ENCODE data around the gene ATXN2. TPM values are rescaled to one million over a fixed set of nuclear protein-coding genes. Genes with fewer than 3 reads are reported as not detected.

The ATXN2 gene
- total and polyA plus RNA-seq, 9 of the 15 experiments (the other 6 are each of a cell fraction or from before 2014, with no cell fraction given): 16.8 to 67.8 (median 29.3) TPM

DNA sequence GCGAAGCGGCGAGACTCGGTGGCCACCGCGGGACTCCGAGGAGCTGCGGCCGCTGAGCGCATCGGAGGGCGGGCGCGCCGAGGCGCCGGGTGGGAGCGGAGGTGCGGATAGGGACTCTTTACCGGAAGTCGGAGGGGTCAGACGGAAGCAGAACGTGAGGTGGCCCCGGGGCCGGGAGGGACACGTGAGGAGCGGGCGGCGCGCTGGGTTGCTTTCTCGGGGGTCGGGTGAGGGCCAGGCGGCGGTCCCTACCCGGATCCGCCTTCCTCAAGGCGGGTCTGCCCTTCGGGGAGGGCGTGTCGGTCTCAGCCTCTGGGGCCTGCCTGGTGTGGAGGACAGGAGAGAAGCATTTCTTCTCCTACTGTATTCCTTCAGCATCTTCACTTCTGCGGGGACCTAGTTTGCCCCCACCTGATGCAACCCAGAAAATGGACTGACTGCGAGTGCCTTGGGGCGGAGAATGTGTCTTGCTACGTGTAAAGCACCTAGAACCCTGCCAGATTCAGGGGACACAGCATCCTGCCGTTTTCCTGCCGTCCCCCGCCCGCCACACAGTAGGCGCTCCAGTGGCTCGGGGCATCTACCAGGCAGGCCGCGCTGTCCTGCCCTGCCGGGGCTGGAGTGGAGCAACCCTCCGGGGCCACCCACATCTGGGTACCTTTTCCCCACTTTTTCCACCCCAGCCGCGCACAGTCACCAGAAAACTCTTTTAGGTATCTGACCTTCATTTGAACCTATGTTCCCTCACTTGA is 514 bp upstream of the ATXN2 start (continued):
- TF ChIP-seq E2F8 (IDR thresholded peaks at IDR 0.05; ENCODE audit: low read depth, partially characterized antibody): peak; percentile 59
- TF ChIP-seq PHF21A (IDR thresholded peaks at IDR 0.05; ENCODE audit: borderline replicate concordance, low read depth): peak; percentile 8; the same call in 1 of the 2 replicates
- peak; percentile 15; the same call in 1 of the 2 replicates for TF ChIP-seq PHB (CRISPR knock-in tag; IDR thresholded peaks at IDR 0.05)
- peak in 1 of 2 experiments; percentile 77; a peak in 2 of 4 replicates for TF ChIP-seq UBTF (IDR thresholded peaks at IDR 0.05; ENCODE audit: borderline replicate concordance in 1 of 2, low read depth in 2 of 2, low read length in 2 of 2)
- peak in 1 of 2 experiments; percentile 94; a peak in 2 of 4 replicates for TF ChIP-seq HDAC1 (IDR thresholded peaks at IDR 0.05)
- peak; percentile 60 for TF ChIP-seq HMGN3 (IDR thresholded peaks at IDR 0.05; ENCODE audit: borderline replicate concordance, extremely low read depth, insufficient read length, low read depth, low read length)
- TF ChIP-seq, protein P1, sequence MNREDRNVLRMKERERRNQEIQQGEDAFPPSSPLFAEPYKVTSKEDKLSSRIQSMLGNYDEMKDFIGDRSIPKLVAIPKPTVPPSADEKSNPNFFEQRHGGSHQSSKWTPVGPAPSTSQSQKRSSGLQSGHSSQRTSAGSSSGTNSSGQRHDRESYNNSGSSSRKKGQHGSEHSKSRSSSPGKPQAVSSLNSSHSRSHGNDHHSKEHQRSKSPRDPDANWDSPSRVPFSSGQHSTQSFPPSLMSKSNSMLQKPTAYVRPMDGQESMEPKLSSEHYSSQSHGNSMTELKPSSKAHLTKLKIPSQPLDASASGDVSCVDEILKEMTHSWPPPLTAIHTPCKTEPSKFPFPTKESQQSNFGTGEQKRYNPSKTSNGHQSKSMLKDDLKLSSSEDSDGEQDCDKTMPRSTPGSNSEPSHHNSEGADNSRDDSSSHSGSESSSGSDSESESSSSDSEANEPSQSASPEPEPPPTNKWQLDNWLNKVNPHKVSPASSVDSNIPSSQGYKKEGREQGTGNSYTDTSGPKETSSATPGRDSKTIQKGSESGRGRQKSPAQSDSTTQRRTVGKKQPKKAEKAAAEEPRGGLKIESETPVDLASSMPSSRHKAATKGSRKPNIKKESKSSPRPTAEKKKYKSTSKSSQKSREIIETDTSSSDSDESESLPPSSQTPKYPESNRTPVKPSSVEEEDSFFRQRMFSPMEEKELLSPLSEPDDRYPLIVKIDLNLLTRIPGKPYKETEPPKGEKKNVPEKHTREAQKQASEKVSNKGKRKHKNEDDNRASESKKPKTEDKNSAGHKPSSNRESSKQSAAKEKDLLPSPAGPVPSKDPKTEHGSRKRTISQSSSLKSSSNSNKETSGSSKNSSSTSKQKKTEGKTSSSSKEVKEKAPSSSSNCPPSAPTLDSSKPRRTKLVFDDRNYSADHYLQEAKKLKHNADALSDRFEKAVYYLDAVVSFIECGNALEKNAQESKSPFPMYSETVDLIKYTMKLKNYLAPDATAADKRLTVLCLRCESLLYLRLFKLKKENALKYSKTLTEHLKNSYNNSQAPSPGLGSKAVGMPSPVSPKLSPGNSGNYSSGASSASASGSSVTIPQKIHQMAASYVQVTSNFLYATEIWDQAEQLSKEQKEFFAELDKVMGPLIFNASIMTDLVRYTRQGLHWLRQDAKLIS (CRISPR knock-in tag; IDR thresholded peaks at IDR 0.05): no peak
- no peak for TF ChIP-seq MCM5 (IDR thresholded peaks at IDR 0.05; ENCODE audit: low read depth)
- TF ChIP-seq DACH1 (IDR thresholded peaks at IDR 0.05; ENCODE audit: partially characterized antibody): no peak
- 0 out of 2 replicates have a peak, but pooled peaks have one; percentile 54 for TF ChIP-seq FOXK1 (CRISPR knock-in tag; IDR thresholded peaks at IDR 0.05; ENCODE audit: borderline replicate concordance)
- peak; percentile 89 for TF ChIP-seq TAF7 (tag; IDR thresholded peaks at IDR 0.05)
- TF ChIP-seq, protein P2, sequence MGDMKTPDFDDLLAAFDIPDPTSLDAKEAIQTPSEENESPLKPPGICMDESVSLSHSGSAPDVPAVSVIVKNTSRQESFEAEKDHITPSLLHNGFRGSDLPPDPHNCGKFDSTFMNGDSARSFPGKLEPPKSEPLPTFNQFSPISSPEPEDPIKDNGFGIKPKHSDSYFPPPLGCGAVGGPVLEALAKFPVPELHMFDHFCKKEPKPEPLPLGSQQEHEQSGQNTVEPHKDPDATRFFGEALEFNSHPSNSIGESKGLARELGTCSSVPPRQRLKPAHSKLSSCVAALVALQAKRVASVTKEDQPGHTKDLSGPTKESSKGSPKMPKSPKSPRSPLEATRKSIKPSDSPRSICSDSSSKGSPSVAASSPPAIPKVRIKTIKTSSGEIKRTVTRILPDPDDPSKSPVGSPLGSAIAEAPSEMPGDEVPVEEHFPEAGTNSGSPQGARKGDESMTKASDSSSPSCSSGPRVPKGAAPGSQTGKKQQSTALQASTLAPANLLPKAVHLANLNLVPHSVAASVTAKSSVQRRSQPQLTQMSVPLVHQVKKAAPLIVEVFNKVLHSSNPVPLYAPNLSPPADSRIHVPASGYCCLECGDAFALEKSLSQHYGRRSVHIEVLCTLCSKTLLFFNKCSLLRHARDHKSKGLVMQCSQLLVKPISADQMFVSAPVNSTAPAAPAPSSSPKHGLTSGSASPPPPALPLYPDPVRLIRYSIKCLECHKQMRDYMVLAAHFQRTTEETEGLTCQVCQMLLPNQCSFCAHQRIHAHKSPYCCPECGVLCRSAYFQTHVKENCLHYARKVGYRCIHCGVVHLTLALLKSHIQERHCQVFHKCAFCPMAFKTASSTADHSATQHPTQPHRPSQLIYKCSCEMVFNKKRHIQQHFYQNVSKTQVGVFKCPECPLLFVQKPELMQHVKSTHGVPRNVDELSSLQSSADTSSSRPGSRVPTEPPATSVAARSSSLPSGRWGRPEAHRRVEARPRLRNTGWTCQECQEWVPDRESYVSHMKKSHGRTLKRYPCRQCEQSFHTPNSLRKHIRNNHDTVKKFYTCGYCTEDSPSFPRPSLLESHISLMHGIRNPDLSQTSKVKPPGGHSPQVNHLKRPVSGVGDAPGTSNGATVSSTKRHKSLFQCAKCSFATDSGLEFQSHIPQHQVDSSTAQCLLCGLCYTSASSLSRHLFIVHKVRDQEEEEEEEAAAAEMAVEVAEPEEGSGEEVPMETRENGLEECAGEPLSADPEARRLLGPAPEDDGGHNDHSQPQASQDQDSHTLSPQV (IDR thresholded peaks at IDR 0.05): no peak
- no peak for TF ChIP-seq RBM17 (IDR thresholded peaks at IDR 0.05; ENCODE audit: borderline replicate concordance, low read depth, low read length)

Data from K562 (cell line).